ENCODE data around the gene STXBP5. TPM values are rescaled to one million over a fixed set of nuclear protein-coding genes. Genes with fewer than 3 reads are reported as not detected.

Gene STXBP5
- total and polyA plus RNA-seq, 9 donors, result 3.3 to 15.4 (median 10.4) TPM

- WGBS, 3 donors, result 79 to 84% (median 83%) methylated on average over 2 of the region's 2 CpGs
- Histone ChIP-seq H3K36me3 (no peaks in the 10 kb centered on the region), H3K4me1 (ENCODE audit: insufficient read depth) (no peaks in the 10 kb centered on the region), H3K27me3 (no peaks in the 10 kb centered on the region), H3K9me3 (no peaks in the 10 kb centered on the region), H3K27ac (no peak overlapping the region), H3K4me3 (no peak overlapping the region)
- TF ChIP-seq, protein P1, sequence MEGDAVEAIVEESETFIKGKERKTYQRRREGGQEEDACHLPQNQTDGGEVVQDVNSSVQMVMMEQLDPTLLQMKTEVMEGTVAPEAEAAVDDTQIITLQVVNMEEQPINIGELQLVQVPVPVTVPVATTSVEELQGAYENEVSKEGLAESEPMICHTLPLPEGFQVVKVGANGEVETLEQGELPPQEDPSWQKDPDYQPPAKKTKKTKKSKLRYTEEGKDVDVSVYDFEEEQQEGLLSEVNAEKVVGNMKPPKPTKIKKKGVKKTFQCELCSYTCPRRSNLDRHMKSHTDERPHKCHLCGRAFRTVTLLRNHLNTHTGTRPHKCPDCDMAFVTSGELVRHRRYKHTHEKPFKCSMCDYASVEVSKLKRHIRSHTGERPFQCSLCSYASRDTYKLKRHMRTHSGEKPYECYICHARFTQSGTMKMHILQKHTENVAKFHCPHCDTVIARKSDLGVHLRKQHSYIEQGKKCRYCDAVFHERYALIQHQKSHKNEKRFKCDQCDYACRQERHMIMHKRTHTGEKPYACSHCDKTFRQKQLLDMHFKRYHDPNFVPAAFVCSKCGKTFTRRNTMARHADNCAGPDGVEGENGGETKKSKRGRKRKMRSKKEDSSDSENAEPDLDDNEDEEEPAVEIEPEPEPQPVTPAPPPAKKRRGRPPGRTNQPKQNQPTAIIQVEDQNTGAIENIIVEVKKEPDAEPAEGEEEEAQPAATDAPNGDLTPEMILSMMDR (IDR thresholded peaks at IDR 0.05), result no peak
- TF ChIP-seq EP300 (IDR thresholded peaks at IDR 0.05) (no peak), POLR2A (IDR thresholded peaks at IDR 0.05) (no peak)
- no peak for DNase-seq
- intact Hi-C loops (cut with DNase I), result no loop called here
These were observed 74.7 kb downstream of the STXBP5 start for GRCh38 chr6:147278891-147279290.

GRCh38 chr6:147279427-147279826 lies 75.2 kb downstream of the STXBP5 start:
- intact Hi-C loops (cut with DNase I), result no loop called here
- H3K4me3 ChIP-seq, result no peak overlapping the region
- 88 to 98% (median 94%) methylated on average over 2 of the region's 2 CpGs for WGBS, 3 donors

DNA sequence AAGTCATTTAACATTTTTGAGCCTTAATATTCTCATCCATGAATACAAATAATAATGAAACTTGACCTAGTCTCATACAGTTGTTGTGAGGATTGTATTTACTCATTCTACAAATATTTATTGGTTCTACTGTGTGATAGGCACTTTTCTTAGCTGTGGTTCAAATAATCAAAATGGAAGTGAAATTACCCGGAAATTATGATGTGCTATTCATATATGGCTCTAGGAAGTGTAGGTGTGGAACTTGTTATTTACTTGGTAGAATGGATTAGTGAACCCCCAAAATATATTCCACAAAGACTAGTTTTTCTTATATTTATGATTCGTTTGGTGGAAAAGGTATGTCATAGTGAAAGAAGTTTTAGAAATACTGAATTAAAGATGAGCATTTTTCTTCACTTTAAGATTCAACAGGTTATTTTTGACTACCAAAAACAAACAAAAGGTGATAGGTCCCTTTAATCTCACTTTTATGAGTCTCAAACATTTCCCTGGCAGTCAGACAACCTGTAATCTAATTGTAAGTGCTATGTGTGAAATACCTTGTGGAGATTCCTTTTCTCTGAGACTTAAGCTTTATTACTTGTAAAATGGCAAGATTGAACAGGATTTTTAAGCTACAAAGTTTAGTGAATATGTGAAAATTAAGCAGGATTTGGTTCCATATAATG lies 77.8 kb downstream of the STXBP5 start:
- H3K4me3 ChIP-seq, result no peak overlapping the region
- no peaks in the 10 kb centered on the region for H3K4me1 ChIP-seq (ENCODE audit: insufficient read depth)
- no peaks in the 10 kb centered on the region for H3K36me3 ChIP-seq
- H3K27ac ChIP-seq, result no peak overlapping the region
- TF ChIP-seq, protein P1 (IDR thresholded peaks at IDR 0.05), result no peak
- TF ChIP-seq EP300 (IDR thresholded peaks at IDR 0.05), result no peak
- TF ChIP-seq POLR2A (IDR thresholded peaks at IDR 0.05), result no peak
- H3K27me3 ChIP-seq, result no peaks in the 10 kb centered on the region
- WGBS, 3 donors, result 95% methylated on average over 2 of the region's 2 CpGs
- DNase-seq, result no peak
- intact Hi-C loops (cut with DNase I), result loop anchor here in 2 of 4 donors (10.0 kb wide), 1 partner anchor 427 kb away; no protein-coding TSS in a partner anchor
- no peaks in the 10 kb centered on the region for H3K9me3 ChIP-seq

More at GRCh38 chr6:147279427-147279826, 75.2 kb downstream of the STXBP5 start:
- no peak for TF ChIP-seq POLR2A (IDR thresholded peaks at IDR 0.05)
- no peak for TF ChIP-seq EP300 (IDR thresholded peaks at IDR 0.05)
- TF ChIP-seq, protein P1 (IDR thresholded peaks at IDR 0.05), result no peak
- no peak for DNase-seq
- H3K27me3 ChIP-seq, result no peaks in the 10 kb centered on the region
- H3K36me3 ChIP-seq, result no peaks in the 10 kb centered on the region
- H3K4me1 ChIP-seq (ENCODE audit: insufficient read depth), result no peaks in the 10 kb centered on the region
- no peaks in the 10 kb centered on the region for H3K9me3 ChIP-seq
- H3K27ac ChIP-seq, result no peak overlapping the region

DNA sequence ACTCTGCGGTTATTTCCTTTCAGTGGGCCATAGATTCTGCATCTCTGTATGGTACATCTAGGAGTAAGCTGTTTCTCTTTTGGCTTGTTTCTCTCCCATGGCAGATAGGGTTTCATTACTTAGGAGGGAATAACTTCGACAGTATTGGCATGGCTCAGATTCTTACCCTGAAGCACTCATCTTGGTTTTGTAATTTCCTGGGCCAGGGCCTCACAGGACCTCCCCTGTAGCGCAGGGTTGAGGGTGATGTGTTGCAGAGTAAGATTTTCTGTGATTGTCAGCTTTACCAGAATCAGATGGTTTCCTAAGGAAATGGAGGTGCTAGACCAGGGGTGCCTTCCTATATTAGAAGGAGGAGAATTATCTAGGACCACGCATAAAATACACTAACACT lies 78.3 kb downstream of the STXBP5 start:
- Histone ChIP-seq H3K27me3 (no peaks in the 10 kb centered on the region), H3K4me3 (no peak overlapping the region), H3K4me1 (ENCODE audit: insufficient read depth) (no peaks in the 10 kb centered on the region), H3K9me3 (no peaks in the 10 kb centered on the region), H3K27ac (no peak overlapping the region), H3K36me3 (no peaks in the 10 kb centered on the region)
- intact Hi-C loops (cut with DNase I), result loop anchor here in 2 of 4 donors (10.0 kb wide), 1 partner anchor 428 kb away; no protein-coding TSS in a partner anchor
- WGBS, 3 donors, result 94 to 97% (median 96%) methylated on average over 4 of the region's 4 CpGs
- no peak for DNase-seq
- TF ChIP-seq EP300 (IDR thresholded peaks at IDR 0.05), result no peak
- TF ChIP-seq POLR2A (IDR thresholded peaks at IDR 0.05), result no peak
- TF ChIP-seq, protein P1 (IDR thresholded peaks at IDR 0.05), result no peak

All from ovary (tissue), 9 donors.